Measurements from ENCODE around the gene GLCCI1.

GLCCI1 gene

GRCh38 chr7:8082762-8083161 lies 114.2 kb downstream of the GLCCI1 start:
- no peak overlapping the region for H3K4me3 ChIP-seq (ENCODE audit: low read depth, low read length)
- ChIA-PET POLR2A (no interaction called here), CTCF (no interaction called here)
- TF ChIP-seq CTCF (IDR thresholded peaks at IDR 0.05; ENCODE audit: insufficient read depth, low read length, missing control alignments): no peak
- no peak for DNase-seq (ENCODE audit: low read depth, low spot score)

- ChIA-PET POLR2A (no interaction called here), CTCF (interaction anchor here (1.3 kb wide), 1 partner anchor 9 kb away, joined by 3 read pairs; no protein-coding TSS in a partner anchor)
- no peak overlapping the region for H3K4me3 ChIP-seq (ENCODE audit: low read depth, low read length)
- no peak for DNase-seq (ENCODE audit: low read depth, low spot score)
- no peak for TF ChIP-seq CTCF (IDR thresholded peaks at IDR 0.05; ENCODE audit: insufficient read depth, low read length, missing control alignments)
These were observed 116.2 kb downstream of the GLCCI1 start for GRCh38 chr7:8084836-8085235.

- no peak overlapping the region for H3K4me3 ChIP-seq (ENCODE audit: low read depth, low read length)
- TF ChIP-seq CTCF (IDR thresholded peaks at IDR 0.05; ENCODE audit: insufficient read depth, low read length, missing control alignments): no peak
- no peak for DNase-seq (ENCODE audit: low read depth, low spot score)
- CTCF ChIA-PET: interaction anchor here (1.3 kb wide), 1 partner anchor 9 kb away, joined by 3 read pairs; no protein-coding TSS in a partner anchor
- POLR2A ChIA-PET: no interaction called here
These were observed 116.8 kb downstream of the GLCCI1 start for GRCh38 chr7:8085420-8085819.

GRCh38 chr7:8086239-8086638 lies 117.6 kb downstream of the GLCCI1 start:
- TF ChIP-seq CTCF (IDR thresholded peaks at IDR 0.05; ENCODE audit: insufficient read depth, low read length, missing control alignments): no peak
- no peak overlapping the region for H3K4me3 ChIP-seq (ENCODE audit: low read depth, low read length)
- POLR2A ChIA-PET: no interaction called here
- DNase-seq (ENCODE audit: low read depth, low spot score): no peak
- CTCF ChIA-PET: interaction anchor here (1.3 kb wide), 1 partner anchor 10 kb away, joined by 3 read pairs; no protein-coding TSS in a partner anchor

GRCh38 chr7:8089036-8089780 lies 120.6 kb downstream of the GLCCI1 start:
- CTCF ChIA-PET: interaction anchor here (0.8 to 1.5 kb wide), 4 partner anchors 8 to 408 kb away, joined by 3 read pairs; no protein-coding TSS in a partner anchor
- POLR2A ChIA-PET: no interaction called here
- DNase-seq (ENCODE audit: low read depth, low spot score): no peak
- H3K4me3 ChIP-seq (ENCODE audit: low read depth, low read length): no peak overlapping the region
- no peak for TF ChIP-seq CTCF (IDR thresholded peaks at IDR 0.05; ENCODE audit: insufficient read depth, low read length, missing control alignments)

GRCh38 chr7:8092140-8092539 lies 123.5 kb downstream of the GLCCI1 start:
- DNase-seq (ENCODE audit: low read depth, low spot score): no peak
- ChIA-PET POLR2A (no interaction called here), CTCF (no interaction called here)
- H3K4me3 ChIP-seq (ENCODE audit: low read depth, low read length): no peak overlapping the region
- TF ChIP-seq CTCF (IDR thresholded peaks at IDR 0.05; ENCODE audit: insufficient read depth, low read length, missing control alignments): no peak
